ENCODE results near the gene PPP3CA.

The PPP3CA gene

DNA sequence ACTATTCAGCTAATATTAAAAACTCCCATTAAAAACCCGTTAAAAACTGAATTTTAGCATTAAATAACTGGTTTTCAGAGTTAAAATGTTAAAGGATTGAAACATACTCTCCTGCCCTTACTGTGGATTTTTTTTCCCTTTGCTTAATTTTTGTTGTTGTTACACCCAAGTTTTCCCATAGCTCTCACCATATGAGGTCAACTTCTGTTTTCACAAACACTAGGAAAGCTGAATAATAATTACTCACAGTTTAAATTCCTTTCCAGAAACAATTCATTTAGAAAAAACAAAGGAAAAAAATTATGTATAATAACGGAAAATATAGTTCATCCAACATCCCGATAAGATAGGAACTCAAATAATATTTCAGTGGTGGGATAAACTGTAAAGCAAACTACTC, 129.0 kb downstream of the PPP3CA start:
- FAIRE-seq (no peak), DNase-seq (ENCODE audit: low spot score) (no peak)

DNA sequence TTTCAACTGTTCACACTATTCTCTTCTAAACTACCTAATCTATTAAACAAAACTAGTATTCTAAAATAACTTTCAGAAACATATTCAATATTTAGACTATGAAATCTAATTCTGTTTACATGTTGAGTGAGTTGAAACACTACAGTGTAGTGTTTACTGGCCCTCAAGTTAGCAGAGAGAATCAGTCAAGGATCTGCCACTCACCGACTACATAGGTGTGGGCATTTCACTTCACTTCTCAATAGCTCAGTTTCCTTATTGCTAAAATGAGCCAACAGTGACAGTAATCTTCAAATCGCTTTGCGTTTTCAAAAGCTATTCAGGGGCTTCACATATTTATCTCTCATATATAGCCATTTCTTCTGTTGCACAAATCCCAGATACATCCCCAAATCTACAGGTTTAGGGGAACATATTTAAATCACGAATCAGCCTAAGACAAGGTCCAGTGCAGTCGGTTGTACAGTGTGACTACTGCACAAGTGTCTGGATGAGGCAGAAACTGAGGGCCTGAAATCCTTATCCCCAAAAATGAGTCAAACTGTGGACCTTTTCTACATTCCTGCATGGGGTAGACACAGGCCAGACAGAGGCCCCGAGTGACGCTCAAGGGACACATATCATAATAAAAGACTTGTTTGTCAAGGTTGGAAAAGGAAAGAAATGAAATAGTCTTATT, 129.8 kb downstream of the PPP3CA start:
- FAIRE-seq = peak; percentile 66
- DNase-seq (ENCODE audit: low spot score) = peak; percentile 66

DNA sequence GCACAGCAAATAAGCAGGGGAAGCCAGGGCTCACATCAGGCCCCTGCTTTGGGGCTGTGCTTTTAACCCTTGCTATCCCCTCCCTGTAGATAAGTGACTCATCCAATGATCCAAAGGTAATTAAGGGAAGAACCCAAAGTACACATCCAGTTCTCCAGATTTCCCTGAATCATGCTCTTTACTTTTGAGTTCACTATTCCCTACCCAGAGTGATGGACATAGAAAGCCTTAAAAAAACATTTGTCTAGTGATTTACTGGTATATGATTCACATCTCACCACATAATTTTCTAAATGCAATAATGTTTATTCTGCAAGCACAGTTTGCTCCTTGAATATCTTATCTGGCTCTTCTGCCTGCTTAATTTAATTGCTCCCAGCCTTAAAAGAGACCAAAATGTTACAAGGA, 136.2 kb downstream of the PPP3CA start:
- FAIRE-seq (peak; percentile 89), DNase-seq (ENCODE audit: low spot score) (peak; percentile 74)

GRCh38 chr4:101210331-101210730, 137.0 kb downstream of the PPP3CA start:
- no peak for FAIRE-seq
- DNase-seq (ENCODE audit: low spot score) = no peak

DNA sequence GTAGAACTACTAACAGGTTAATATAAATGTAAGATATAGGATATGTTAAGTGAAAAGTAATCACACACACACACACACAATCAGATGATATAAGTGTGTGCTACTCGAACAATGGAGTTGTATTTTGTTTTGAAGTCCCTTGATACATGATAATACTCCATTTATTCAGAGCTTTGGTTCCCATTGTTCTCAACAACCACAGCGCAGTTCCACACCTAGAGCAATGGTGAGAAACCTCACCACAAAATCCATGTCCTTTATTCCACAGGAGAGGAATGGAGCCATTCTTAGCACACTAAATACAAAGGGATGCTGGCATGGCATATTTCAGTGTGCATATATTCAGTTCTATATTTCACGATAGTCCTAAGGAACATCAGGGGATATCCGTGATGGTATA, 139.2 kb downstream of the PPP3CA start:
- DNase-seq (ENCODE audit: low spot score) (no peak), FAIRE-seq (no peak)

DNA sequence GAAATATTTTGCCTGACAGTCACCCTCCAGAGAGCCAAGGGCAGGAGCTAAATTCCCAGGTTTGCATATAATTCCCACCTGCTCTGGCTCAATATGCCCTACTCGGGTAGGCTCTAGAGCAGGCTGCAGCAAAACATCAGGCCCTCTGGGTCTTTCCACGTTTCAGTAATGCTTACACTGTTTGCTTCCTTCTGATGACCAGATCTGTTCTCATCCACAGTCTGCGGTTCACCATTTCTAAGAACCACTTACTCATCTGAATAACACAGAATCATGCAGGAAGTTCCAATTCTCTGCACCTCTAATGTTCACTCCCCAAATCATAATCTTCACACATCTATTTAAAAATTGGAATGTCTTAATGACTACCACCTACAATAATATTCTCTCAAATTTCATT, 141.4 kb downstream of the PPP3CA start:
- FAIRE-seq (peak; percentile 92), DNase-seq (ENCODE audit: low spot score) (peak; percentile 75)

GRCh38 chr4:101201421-101201820, 145.9 kb downstream of the PPP3CA start:
- DNase-seq (ENCODE audit: low spot score) = no peak
- no peak for FAIRE-seq

DNA sequence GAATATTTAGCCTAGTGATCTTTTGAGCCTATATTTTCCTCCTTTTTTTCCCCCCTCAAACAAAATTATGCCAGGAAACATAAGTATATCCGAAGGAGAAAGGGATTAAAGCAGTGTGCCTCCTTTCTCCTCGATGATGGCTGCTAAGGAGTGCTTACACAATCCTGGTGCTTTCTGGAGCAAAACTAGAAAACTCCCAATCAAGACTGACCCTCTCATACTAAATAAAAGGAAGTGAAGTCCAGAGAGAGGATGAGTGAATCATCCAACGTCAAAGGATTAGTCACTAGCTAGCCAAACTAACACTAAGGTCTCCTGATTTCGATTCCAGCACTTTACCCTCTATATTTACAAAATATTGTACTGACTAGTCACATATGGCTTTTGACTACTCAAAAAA, 146.8 kb downstream of the PPP3CA start:
- peak; percentile 92 for DNase-seq (ENCODE audit: low spot score)
- peak; percentile 94 for FAIRE-seq

DNA sequence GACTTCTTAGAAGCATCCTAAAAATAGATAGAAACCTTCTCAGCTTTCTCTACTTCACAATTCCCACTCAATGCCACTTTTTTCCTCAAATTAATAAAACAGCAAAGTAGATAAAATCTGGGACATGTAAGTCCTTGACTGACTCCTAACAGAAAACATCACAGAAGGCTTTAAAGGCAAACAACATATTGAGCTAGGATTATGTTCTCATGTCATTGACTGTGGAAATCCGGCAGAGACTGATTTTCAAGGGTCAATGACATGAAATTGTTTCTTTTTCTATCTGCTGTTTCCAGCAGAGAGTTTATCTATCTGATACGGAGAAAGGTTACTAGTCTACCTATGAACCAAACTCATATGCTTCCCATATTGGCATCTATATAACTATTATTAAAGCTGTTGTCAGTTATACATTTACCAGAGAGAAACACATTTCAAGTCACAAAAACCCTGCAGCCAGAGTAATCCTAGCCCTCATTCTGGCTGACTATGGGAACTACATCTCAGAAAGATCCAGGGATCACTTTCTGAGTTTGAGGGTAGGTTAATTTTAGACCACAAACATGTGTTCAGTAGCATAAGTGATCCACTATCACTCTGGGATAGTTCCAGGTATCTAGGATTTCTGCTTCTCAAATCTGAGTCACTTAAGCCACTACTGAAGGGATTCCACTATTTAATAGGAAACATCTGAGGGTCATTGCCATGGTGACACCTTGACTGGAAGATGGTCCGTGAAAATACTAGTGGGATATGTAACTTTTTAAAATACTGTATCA, 147.6 kb downstream of the PPP3CA start:
- DNase-seq (ENCODE audit: low spot score) (peak; percentile 80), FAIRE-seq (peak; percentile 88)

DNA sequence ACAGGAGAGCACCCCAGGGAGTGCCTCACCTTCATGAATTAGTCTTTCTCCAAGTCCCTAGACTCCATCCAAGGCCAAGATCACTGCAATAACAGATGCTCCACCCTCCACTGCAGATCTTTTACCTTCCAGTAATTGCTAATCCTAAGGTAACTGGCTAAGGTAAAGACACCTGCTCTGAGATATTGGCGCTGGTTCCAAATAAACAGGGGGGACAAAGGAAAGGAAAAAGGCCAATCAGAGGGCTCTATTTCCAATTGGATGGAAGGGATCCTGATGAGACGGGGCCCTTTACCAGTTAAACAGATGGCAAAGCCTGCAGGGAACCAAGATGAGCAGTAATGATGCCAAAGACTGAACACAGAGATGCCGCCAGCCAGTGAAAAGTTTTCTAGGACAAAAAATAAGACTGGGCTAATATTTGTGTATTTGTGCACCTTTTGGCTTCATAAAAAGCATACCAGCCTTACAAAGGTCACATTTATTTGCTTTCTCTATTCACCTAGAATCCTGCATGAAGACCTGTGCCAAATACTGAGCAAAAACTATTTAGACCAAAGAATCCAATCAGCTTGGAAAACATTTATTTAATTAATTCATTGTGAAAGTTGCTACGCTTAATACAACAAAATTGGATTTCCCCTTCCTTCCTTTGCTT, 148.5 kb downstream of the PPP3CA start:
- no peak for DNase-seq (ENCODE audit: low spot score)
- no peak for FAIRE-seq

- no peak for DNase-seq (ENCODE audit: low spot score)
- FAIRE-seq = no peak
These were observed 150.0 kb downstream of the PPP3CA start for GRCh38 chr4:101197350-101197749.

DNA sequence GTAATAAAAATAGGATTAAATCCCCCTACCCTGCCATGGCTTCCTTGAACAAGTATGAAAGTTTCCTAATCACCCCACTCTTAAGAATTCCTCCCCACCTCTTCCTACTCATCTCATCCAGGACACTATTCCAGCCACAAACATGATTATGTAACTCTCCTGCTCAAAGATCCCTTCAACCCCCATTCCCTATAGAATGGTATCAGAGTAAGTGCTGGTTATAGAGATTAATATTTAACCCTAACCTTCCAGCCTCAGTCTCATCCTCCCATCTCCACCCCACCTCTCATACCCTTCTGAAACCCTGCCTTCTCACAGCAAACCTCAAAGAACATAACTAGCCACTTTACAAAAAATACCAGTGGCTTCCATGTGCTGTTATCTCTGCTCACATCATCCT, 155.1 kb downstream of the PPP3CA start:
- DNase-seq (ENCODE audit: low spot score) (peak; percentile 36), FAIRE-seq (peak; percentile 46)

DNA sequence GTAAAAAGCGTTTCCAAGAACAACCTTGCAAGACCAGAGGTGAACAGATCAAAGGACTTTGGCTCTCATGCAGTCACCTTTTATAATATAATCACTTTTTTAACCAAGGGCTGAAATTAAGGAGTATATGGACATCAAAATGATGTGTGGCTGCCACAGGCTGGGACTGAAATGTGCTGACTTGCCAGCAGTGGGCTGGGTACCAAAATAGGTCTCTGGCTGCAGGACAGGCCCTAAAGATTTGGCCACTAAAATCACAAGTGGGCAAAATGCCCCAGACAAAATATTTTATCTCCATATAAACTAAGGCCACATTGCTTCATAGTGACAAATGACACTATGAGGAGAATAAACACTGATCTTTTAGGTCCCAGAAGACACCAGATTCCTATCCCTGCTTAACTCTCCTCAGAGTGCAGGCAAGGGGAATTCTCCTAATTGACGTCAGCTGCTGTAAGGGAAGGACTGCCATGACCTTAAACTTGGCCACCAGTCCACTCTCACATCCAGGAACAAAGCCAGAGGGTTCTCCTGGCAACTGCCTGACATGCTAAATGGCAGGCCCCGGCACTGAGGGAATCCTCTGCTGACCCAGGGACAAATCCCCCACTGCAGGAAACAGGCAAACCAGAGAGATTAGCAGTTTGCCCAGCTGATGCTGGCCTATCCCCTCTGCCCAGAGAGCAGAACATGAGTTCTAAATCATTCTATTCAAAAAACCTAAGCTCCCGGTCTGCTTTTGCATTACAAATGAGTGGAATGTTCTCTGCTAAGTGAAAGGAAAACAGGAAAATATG, 155.8 kb downstream of the PPP3CA start:
- DNase-seq (ENCODE audit: low spot score) = no peak
- FAIRE-seq = no peak

- DNase-seq (ENCODE audit: low spot score) (no peak), FAIRE-seq (no peak)
These were observed 156.6 kb downstream of the PPP3CA start for GRCh38 chr4:101190751-101191150.

DNA sequence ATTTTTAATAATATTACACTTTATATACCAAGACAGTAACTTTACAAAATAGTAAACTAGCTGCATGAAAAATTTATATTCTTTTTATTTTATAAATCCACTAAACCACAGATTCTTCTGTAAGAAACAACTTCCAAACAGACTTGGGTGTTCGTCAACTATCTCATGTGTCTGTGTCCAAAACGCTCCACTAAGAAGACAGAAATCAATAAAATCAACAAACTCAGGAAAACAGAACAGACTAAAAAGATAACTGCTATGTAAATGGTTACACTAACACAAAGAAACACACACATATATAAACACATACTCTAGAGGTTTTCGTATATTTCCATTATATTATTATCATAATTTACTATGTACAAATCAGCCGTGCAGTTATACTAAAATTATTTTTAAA, 158.4 kb downstream of the PPP3CA start:
- no peak for FAIRE-seq
- DNase-seq (ENCODE audit: low spot score) = no peak

DNA sequence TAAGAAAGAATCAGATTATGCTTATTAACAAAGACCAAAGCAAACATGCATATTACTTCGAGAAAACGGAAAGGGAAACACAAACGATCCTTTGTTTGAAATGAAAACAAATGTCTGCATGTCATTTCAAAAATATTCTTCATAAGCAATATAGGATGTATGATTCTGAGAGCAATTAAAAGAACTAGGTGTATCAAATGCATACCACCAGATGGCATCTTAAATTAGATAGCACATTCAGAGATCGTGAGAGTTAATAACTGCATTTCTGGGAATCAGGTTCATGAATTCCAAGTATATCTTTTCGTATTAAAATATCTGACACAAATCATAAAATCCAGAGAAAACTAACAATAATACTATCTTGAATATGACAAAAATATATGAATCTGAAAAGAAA, 159.5 kb downstream of the PPP3CA start:
- DNase-seq (ENCODE audit: low spot score) = no peak

GRCh38 chr4:101186567-101187184, 160.7 kb downstream of the PPP3CA start:
- DNase-seq (ENCODE audit: low spot score) (no peak), FAIRE-seq (no peak)

More for the DNA sequence above, 159.5 kb downstream of the PPP3CA start:
- peak; percentile 54 for FAIRE-seq

GRCh38 chr4:101184668-101185067, 162.7 kb downstream of the PPP3CA start:
- DNase-seq (ENCODE audit: low spot score) = no peak
- FAIRE-seq = no peak

- DNase-seq (ENCODE audit: low spot score) = peak; percentile 65
- FAIRE-seq = peak; percentile 61
These were observed 163.5 kb downstream of the PPP3CA start for GRCh38 chr4:101183666-101184373.

DNA sequence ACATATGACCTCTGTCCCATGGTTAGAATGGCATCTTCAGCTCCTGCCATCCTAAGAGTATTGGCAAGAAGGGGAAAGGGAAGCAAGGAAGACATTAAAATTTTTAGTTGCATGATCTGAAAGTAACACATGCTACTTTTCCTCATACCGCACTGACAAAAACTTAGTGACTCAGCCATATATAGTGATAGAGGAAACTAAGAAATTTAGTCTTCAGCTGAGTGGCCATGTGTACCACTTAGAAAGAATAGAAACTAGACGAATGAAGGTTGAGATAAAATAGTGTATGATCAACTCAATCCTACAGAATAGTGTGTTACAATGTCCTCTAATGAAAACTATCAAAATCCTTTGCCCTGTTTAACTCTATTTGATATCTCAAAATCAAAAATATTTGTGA, 164.1 kb downstream of the PPP3CA start:
- DNase-seq (ENCODE audit: low spot score) (no peak), FAIRE-seq (no peak)
